ENCODE measurements around the gene NKAIN2. TPM values are rescaled to one million over a fixed set of nuclear protein-coding genes. Genes with fewer than 3 reads are reported as not detected.
"Not testable (repeated sequence)": the region's sequence is repeated elsewhere in the genome, so short reads cannot be mapped to it uniquely, and the experiment has no call there.

The NKAIN2 gene
- total RNA-seq, 2 experiments from 2014 or later, result not detected

DNA sequence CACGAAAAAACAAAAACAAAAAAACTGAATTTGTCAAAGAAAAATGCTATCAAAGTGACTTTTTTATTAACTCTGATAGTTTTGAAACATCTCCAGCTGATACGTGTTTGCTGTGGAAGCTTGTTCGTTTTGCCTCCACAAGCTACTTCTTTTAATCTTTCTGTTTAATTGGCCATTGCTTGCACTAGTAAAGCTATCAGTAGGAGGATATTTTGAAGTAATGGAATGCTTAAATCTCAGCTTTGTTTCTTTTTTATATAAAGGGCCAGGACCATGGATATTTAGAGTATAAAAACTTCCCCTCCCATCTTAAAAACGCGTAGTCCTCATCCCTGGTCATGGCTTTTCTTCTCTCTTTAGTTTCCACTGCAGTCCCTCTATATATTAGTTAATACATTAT is 344.0 kb downstream of the NKAIN2 start:
- no peaks in the 10 kb centered on the region for H3K9me3 Mint-ChIP-seq (ENCODE audit: low read depth)
- H3K27ac Mint-ChIP-seq, result no peak overlapping the region
- POLR2A ChIA-PET, result no interaction called here
- DNase-seq (no peak), ATAC-seq (no peak)
- intact Hi-C loops (cut with DNase I, micrococcal nuclease), result no loop called here
- CTCF ChIA-PET, result no interaction called here
- no peaks in the 10 kb centered on the region for H3K4me1 Mint-ChIP-seq
- no peak overlapping the region for H3K4me3 Mint-ChIP-seq
- H3K27me3 Mint-ChIP-seq, result no peaks in the 10 kb centered on the region
- H3K36me3 Mint-ChIP-seq (ENCODE audit: low read depth), result no peaks in the 10 kb centered on the region

DNA sequence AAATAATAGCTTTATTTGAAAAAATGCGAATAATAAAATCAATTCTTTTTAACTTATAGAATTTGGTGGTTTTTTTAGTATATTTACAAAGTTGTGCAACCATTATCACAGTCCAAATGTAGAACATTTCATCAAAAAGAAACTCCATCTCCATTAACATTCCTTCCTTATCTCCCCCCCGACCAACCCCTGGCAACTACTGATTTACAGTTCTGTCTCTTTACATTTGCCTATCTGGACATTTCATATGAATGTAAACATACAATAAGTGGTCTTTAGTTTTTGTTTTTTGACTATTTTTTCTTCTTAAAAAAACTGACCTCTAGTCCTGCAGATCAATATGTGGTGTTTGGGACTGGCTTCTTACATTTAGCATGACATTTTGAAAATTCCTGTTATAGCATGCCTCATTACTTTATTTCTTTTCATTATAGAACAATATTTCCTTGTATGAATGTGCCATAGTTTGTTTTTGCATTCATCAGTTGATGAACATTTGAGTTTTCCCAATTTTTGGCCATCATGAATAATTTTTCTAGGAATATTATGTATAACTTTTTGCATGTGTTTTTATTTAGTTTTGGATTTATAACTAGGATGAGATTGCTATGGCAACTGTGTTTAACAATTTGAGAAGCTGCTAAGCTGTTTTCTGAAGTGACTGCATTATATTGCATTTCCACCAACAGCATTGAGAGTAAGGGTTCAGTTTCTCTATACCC is 344.7 kb downstream of the NKAIN2 start:
- no peaks in the 10 kb centered on the region for H3K27me3 Mint-ChIP-seq
- H3K4me1 Mint-ChIP-seq, result no peaks in the 10 kb centered on the region
- no peak overlapping the region for H3K27ac Mint-ChIP-seq
- H3K9me3 Mint-ChIP-seq (ENCODE audit: low read depth), result no peaks in the 10 kb centered on the region
- ATAC-seq, result no peak
- ChIA-PET POLR2A (no interaction called here), CTCF (no interaction called here)
- no peak for DNase-seq
- intact Hi-C loops (cut with DNase I, micrococcal nuclease), result no loop called here
- no peak overlapping the region for H3K4me3 Mint-ChIP-seq
- H3K36me3 Mint-ChIP-seq (ENCODE audit: low read depth), result no peaks in the 10 kb centered on the region

GRCh38 chr6:124149646-124150045 is 346.0 kb downstream of the NKAIN2 start:
- POLR2A ChIA-PET, result no interaction called here
- CTCF ChIA-PET, result no interaction called here
- Mint-ChIP-seq H3K27me3 (no peaks in the 10 kb centered on the region), H3K4me1 (no peaks in the 10 kb centered on the region), H3K36me3 (ENCODE audit: low read depth) (no peaks in the 10 kb centered on the region), H3K4me3 (no peak overlapping the region), H3K9me3 (ENCODE audit: low read depth) (no peaks in the 10 kb centered on the region), H3K27ac (no peak overlapping the region)
- intact Hi-C loops (cut with DNase I, micrococcal nuclease), result no loop called here
- no peak for ATAC-seq
- DNase-seq, result no peak

DNA sequence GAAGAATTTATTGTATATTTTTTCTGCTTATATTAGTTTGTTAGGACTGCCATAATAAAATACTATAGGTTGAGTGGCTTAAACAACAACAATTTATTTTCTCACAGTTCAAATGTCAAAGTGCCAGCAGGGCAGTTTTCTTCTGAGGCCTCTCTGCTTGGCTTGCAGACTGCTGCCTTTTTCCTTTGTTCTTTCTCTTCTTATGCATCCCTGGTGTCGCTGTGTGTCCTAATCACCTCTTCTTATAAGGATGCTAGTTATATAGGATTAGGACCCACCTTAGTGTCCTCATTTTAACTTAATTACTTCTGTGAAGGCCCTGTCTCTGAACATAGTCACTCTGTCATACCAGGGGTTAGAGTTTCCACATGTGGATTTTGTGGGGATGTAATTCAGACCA is 354.4 kb downstream of the NKAIN2 start:
- no peak for ATAC-seq
- H3K27me3 Mint-ChIP-seq, result no peaks in the 10 kb centered on the region
- H3K4me3 Mint-ChIP-seq, result no peak overlapping the region
- ChIA-PET CTCF (no interaction called here), POLR2A (no interaction called here)
- no peak overlapping the region for H3K27ac Mint-ChIP-seq
- no peaks in the 10 kb centered on the region for H3K36me3 Mint-ChIP-seq (ENCODE audit: low read depth)
- no peak for DNase-seq
- H3K4me1 Mint-ChIP-seq, result no peaks in the 10 kb centered on the region
- intact Hi-C loops (cut with DNase I, micrococcal nuclease), result no loop called here
- H3K9me3 Mint-ChIP-seq (ENCODE audit: low read depth), result peaks cover 2% of the 10 kb centered on the region

GRCh38 chr6:124163676-124164075 is 360.0 kb downstream of the NKAIN2 start:
- no peak for ATAC-seq
- no peak overlapping the region for H3K27ac Mint-ChIP-seq
- no peaks in the 10 kb centered on the region for H3K27me3 Mint-ChIP-seq
- POLR2A ChIA-PET, result no interaction called here
- H3K9me3 Mint-ChIP-seq (ENCODE audit: low read depth), result peaks cover 2% of the 10 kb centered on the region
- intact Hi-C loops (cut with DNase I, micrococcal nuclease), result no loop called here
- DNase-seq, result no peak
- H3K4me1 Mint-ChIP-seq, result no peaks in the 10 kb centered on the region
- CTCF ChIA-PET, result no interaction called here
- H3K4me3 Mint-ChIP-seq, result no peak overlapping the region
- H3K36me3 Mint-ChIP-seq (ENCODE audit: low read depth), result no peaks in the 10 kb centered on the region

DNA sequence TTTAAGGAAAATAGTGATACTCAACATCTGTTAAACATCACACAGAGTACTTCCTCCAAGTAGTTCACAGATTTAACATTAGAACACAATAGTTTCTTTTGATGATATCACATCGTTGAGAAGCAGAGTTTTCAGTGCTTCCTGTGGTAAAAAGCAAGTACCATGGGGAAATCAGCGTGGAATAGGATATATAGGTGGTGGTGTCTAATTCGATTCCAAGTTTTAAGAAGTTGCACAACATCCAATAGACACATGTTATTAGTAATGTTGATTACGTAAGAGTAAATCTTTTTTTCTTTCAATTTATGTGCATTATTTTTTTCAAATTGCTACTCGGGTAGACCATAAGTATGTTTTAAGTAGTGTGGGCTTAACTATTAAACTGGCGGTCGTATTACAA is 360.7 kb downstream of the NKAIN2 start:
- Mint-ChIP-seq H3K36me3 (ENCODE audit: low read depth) (no peaks in the 10 kb centered on the region), H3K27ac (no peak overlapping the region), H3K4me3 (no peak overlapping the region), H3K9me3 (ENCODE audit: low read depth) (peaks cover 2% of the 10 kb centered on the region), H3K4me1 (no peaks in the 10 kb centered on the region), H3K27me3 (no peaks in the 10 kb centered on the region)
- intact Hi-C loops (cut with DNase I, micrococcal nuclease), result no loop called here
- DNase-seq (no peak), ATAC-seq (no peak)
- ChIA-PET POLR2A (no interaction called here), CTCF (no interaction called here)

DNA sequence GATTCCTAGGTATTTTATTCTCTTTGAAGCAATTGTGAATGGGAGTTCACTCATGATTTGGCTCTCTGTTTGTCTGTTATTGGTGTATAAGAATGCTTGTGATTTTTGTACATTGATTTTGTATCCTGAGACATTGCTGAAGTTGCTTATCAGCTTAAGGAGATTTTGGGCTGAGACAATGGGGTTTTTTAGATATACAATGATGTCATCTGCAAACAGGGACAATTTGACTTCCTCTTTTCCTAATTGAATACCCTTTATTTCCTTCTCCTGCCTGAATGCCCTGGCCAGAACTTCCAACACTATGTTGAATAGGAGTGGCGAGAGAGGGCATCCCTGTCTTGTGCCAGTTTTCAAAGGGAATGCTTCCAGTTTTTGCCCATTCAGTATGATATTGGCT is 363.6 kb downstream of the NKAIN2 start:
- POLR2A ChIA-PET; intact Hi-C loops (cut with DNase I, micrococcal nuclease); H3K27ac Mint-ChIP-seq; CTCF ChIA-PET; H3K36me3 Mint-ChIP-seq (ENCODE audit: low read depth); H3K4me3 Mint-ChIP-seq; H3K27me3 Mint-ChIP-seq; DNase-seq; H3K9me3 Mint-ChIP-seq (ENCODE audit: low read depth); H3K4me1 Mint-ChIP-seq; ATAC-seq: not testable (repeated sequence)

GRCh38 chr6:124190256-124190655 is 386.6 kb downstream of the NKAIN2 start:
- ChIA-PET CTCF (no interaction called here), POLR2A (no interaction called here)
- Mint-ChIP-seq H3K36me3 (ENCODE audit: low read depth) (no peaks in the 10 kb centered on the region), H3K4me3 (no peak overlapping the region), H3K9me3 (ENCODE audit: low read depth) (no peaks in the 10 kb centered on the region), H3K27me3 (no peaks in the 10 kb centered on the region), H3K27ac (no peak overlapping the region), H3K4me1 (no peaks in the 10 kb centered on the region)
- DNase-seq (no peak), ATAC-seq (no peak)
- intact Hi-C loops (cut with DNase I, micrococcal nuclease), result no loop called here

DNA sequence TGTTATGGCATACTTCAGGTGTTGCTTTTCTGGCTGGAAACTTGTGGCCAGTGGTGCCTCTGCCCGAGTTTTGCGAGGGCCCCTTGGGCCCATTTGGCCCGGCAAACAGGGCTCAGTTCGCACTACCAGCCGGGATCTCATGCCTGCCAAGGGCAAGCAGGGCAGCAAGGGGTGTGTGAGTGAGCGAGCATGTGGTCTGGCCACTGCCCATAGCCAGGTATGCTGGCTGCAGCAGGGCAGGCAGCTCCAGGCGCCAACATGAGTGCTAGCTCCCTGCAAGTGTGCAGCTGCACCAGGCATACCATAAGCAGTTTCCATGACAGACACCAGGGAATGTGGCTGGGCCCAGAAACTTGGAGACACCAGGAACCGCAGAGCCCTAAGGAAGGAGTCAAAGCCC is 389.5 kb downstream of the NKAIN2 start:
- H3K27me3 Mint-ChIP-seq, result no peaks in the 10 kb centered on the region
- no peaks in the 10 kb centered on the region for H3K36me3 Mint-ChIP-seq (ENCODE audit: low read depth)
- no peak for DNase-seq
- H3K4me1 Mint-ChIP-seq, result no peaks in the 10 kb centered on the region
- intact Hi-C loops (cut with DNase I, micrococcal nuclease), result no loop called here
- no peak for ATAC-seq
- no peaks in the 10 kb centered on the region for H3K9me3 Mint-ChIP-seq (ENCODE audit: low read depth)
- CTCF ChIA-PET, result no interaction called here
- POLR2A ChIA-PET, result no interaction called here
- H3K27ac Mint-ChIP-seq, result no peak overlapping the region
- no peak overlapping the region for H3K4me3 Mint-ChIP-seq

DNA sequence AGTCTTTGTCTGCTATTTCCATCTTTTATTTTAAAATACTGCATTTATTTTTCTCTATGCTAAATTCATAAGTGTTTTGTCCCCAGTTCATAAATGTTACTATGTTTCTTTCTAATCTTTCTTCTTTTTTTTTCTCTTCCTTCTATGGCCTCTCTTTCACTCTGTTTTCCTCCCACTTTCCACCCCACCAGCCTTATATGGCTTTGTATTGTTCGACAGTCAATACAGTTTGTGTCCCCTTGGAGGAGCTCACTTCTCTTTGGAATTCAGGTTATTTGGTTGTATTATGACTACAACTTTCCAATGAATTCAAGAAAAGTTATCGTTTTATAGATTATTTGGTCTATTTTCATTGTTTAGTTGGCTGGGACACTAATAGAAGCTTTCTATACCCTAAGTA is 393.5 kb downstream of the NKAIN2 start:
- Mint-ChIP-seq H3K4me3 (no peak overlapping the region), H3K4me1 (no peaks in the 10 kb centered on the region), H3K27me3 (no peaks in the 10 kb centered on the region), H3K27ac (no peak overlapping the region), H3K36me3 (ENCODE audit: low read depth) (no peaks in the 10 kb centered on the region), H3K9me3 (ENCODE audit: low read depth) (no peaks in the 10 kb centered on the region)
- ChIA-PET CTCF (no interaction called here), POLR2A (no interaction called here)
- ATAC-seq, result no peak
- no peak for DNase-seq
- intact Hi-C loops (cut with DNase I, micrococcal nuclease), result no loop called here

- Mint-ChIP-seq H3K4me1 (no peaks in the 10 kb centered on the region), H3K9me3 (ENCODE audit: low read depth) (no peaks in the 10 kb centered on the region), H3K36me3 (ENCODE audit: low read depth) (no peaks in the 10 kb centered on the region), H3K27me3 (no peaks in the 10 kb centered on the region), H3K27ac (no peak overlapping the region), H3K4me3 (no peak overlapping the region)
- CTCF ChIA-PET, result no interaction called here
- intact Hi-C loops (cut with DNase I, micrococcal nuclease), result no loop called here
- POLR2A ChIA-PET, result no interaction called here
- DNase-seq (no peak), ATAC-seq (no peak)
Measured at GRCh38 chr6:124199286-124199685, 395.6 kb downstream of the NKAIN2 start.

GRCh38 chr6:124200661-124201060 is 397.0 kb downstream of the NKAIN2 start:
- no peak overlapping the region for H3K4me3 Mint-ChIP-seq
- H3K4me1 Mint-ChIP-seq, result no peaks in the 10 kb centered on the region
- no peak for ATAC-seq
- CTCF ChIA-PET, result interaction anchor here (0.5 to 0.7 kb wide), 2 partner anchors 1180 to 1323 kb away, joined by 3 read pairs; no protein-coding TSS in a partner anchor
- POLR2A ChIA-PET, result no interaction called here
- H3K36me3 Mint-ChIP-seq (ENCODE audit: low read depth), result no peaks in the 10 kb centered on the region
- intact Hi-C loops (cut with DNase I, micrococcal nuclease), result no loop called here
- H3K27me3 Mint-ChIP-seq, result no peaks in the 10 kb centered on the region
- DNase-seq, result no peak
- no peaks in the 10 kb centered on the region for H3K9me3 Mint-ChIP-seq (ENCODE audit: low read depth)
- H3K27ac Mint-ChIP-seq, result no peak overlapping the region

Measured in activated CD4-positive, alpha-beta T cell treated with anti-CD3 and anti-CD28 coated beads for 36 hours (primary cell).